SK-N-SH (cell line): ENCODE data around the gene ADK.

ENCODE experiments used
- CHD2 ChIP-seq: fragments of 150-350 bp; IDR thresholded peaks from 2 replicates; pipeline ENCODE4 v1.6.1; 2018; ENCODE audit warnings: low read length; ENCODE audit not compliant: partially characterized antibody
- CTCF ChIP-seq: fragments of 200-600 bp; sonication (generic); IDR thresholded peaks from 2 replicates; pipeline ENCODE4 v1.6.1; 2017; ENCODE audit warnings: antibody characterized with exemption, mild to moderate bottlenecking, moderate library complexity
- EP300 ChIP-seq, 2 experiments: IDR thresholded peaks; 2 replicates each; pipeline versions ENCODE4 v1.4.0 to v1.6.1; 2012; ENCODE audit warnings: borderline replicate concordance in 1 of 2, low read depth in 1 of 2, low read length in 1 of 2
- MAX ChIP-seq: IDR thresholded peaks from 2 replicates; pipeline ENCODE4 v1.4.0; 2012; ENCODE audit warnings: low read depth
- MEF2A ChIP-seq: IDR thresholded peaks from 2 replicates; pipeline ENCODE4 v1.4.0; 2012; ENCODE audit warnings: low read depth, borderline replicate concordance
- NFIC ChIP-seq: IDR thresholded peaks from 2 replicates; pipeline ENCODE4 v1.4.0; 2012; ENCODE audit warnings: borderline replicate concordance
- POLR2AphosphoS5 ChIP-seq: IDR thresholded peaks from 2 replicates; pipeline ENCODE4 v1.6.1; 2012; ENCODE audit warnings: low read depth, low read length
- REST ChIP-seq: IDR thresholded peaks from 2 replicates; pipeline ENCODE4 v1.6.1; 2012; ENCODE audit warnings: mild to moderate bottlenecking, low read depth, low read length, moderate library complexity
- SMC3 ChIP-seq: IDR thresholded peaks from 2 replicates; pipeline ENCODE4 v1.6.1; 2012; ENCODE audit warnings: low read depth, low read length, improper control_type of control experiment
- YY1 ChIP-seq: IDR thresholded peaks from 2 replicates; pipeline ENCODE4 v1.4.0; 2012; ENCODE audit warnings: low read depth, mild to moderate bottlenecking

- TF ChIP-seq CTCF: no peak
- TF ChIP-seq EP300 (IDR thresholded peaks at IDR 0.05; ENCODE audit: borderline replicate concordance in 1 of 2, low read depth in 1 of 2, low read length in 1 of 2): no peak
- TF ChIP-seq CHD2: no peak
- no peak for TF ChIP-seq SMC3
- no peak for TF ChIP-seq REST
- no peak for TF ChIP-seq POLR2AphosphoS5
- TF ChIP-seq MAX: no peak
- no peak for TF ChIP-seq MEF2A
- no peak for TF ChIP-seq YY1
- TF ChIP-seq NFIC: no peak
Measured at GRCh38 chr10:74343804-74344203, 192.8 kb downstream of the ADK start.
